A549 treated with CORT108297 at 1 μM for 4 hours (cell line): ENCODE data around the gene PNMA6A. TPM values are rescaled to one million over a fixed set of nuclear protein-coding genes. Genes with fewer than 3 reads are reported as not detected.

Source experiments
- total RNA-seq: library from RNA; stranded (reverse); fragments of 200-300 nt; extraction: Qiagen RNA extraction; gene quantifications from 5 replicates; pipeline ENCODE4 v1.2.3, GENCODE V29; 2022

PNMA6A gene
- total RNA-seq = 3.6 to 5.8 TPM (median 5.1 TPM) in 5 replicates

GRCh38 chrX:153071909-153072583 is at the start of gene PNMA6A:
PNMA6A (plus strand) TSS chrX:153072454; CDS start chrX:153073063, 609 bp downstream.

DNA sequence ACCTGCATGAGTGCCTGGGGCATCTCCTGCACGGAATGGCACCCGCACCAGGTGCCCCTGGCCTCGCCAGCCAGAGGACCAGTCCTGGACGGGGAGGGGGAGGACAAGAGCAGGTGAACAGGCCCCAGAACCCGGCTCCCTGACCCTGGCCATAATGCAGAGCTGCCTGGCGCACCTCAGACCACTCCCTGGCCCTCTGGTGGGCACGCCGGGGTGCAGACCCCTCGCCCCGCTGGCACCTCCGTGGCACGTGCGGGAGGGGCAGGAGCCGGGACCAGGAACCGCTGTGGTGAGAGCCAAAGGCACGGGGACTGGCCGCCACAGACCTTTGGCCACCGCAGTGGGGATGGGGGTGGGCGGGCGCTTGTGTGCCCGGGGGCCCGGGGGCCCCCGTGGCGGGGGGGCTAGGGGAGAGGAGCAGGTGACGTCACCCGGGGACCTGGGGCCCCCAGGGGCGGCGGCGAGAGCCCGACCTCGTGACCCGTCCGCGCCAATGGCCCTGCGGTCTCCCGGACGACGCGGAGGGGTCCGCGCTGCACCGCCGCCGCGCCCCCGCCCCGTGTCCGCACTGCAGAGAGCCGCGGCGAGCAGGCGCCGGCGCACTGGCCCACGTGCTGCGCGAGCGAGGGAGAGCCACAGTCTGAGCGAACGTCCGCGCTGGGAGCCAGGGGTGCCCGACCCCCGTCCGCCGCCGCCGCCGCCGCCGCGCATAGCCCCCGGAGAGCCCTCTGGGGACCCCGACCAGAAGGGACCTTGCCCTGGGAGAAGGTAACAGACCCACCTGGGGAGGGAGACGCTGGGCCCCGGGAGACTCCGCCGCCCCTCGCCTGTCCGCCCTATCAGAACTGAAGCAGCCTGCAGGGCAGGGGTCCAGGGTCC is 16.1 kb upstream of the PNMA6A start, which contains the start of gene PNMA3:
Gene PNMA3 (plus strand): TSS at position 600 of the 879 bp plus-strand sequence. CDS start 586 bp downstream, outside the sequence.

Other genes with a start within 250 kb of the PNMA6A start
- gene CETN2, start 241.7 kb upstream of the PNMA6A start, total RNA-seq = 71.8 to 88.7 TPM (median 72.6 TPM) in 5 replicates
- gene NSDHL, start 241.4 kb upstream of the PNMA6A start, total RNA-seq = 39.7 to 42.5 TPM (median 40.6 TPM) in 5 replicates
- 6.1 to 7.6 TPM (median 6.9 TPM) in 5 replicates for gene ZNF185, start 174.4 kb upstream of the PNMA6A start, total RNA-seq
- gene PNMA5, start 78.3 kb upstream of the PNMA6A start, total RNA-seq = not detected in 5 replicates
- gene PNMA3, start 16.0 kb upstream of the PNMA6A start, total RNA-seq = 0.15 to 0.23 TPM (median 0.19 TPM) in 5 replicates
- gene MAGEA1, start 106.8 kb downstream of the PNMA6A start, total RNA-seq = 0.09 to 0.21 TPM (median 0.14 TPM) in 5 replicates
- not detected in 5 replicates for gene PNMA6F, start 249.3 kb downstream of the PNMA6A start, total RNA-seq